Glomerular endothelial cell (primary cell): ENCODE data around the gene TSPAN14. TPM values are rescaled to one million over a fixed set of nuclear protein-coding genes. Genes with fewer than 3 reads are reported as not detected.
"Not testable (repeated sequence)": the region's sequence is repeated elsewhere in the genome, so short reads cannot be mapped to it uniquely, and the experiment has no call there.

Experiments used
- DNase-seq: peaks from one replicate; pipeline ENCODE4 v3.0.0-alpha.2; 2011; ENCODE audit warnings: low read depth, low spot score; ENCODE audit errors: extremely low read depth
- total RNA-seq: library from RNA; depleted of rRNA; stranded (reverse); fragments of >200 nt; gene quantifications from 2 replicates; pipeline ENCODE4 v1.2.3, GENCODE V29; 2015

Gene TSPAN14
- total RNA-seq, 1 donor from 2014 or later, result 202 TPM

DNA sequence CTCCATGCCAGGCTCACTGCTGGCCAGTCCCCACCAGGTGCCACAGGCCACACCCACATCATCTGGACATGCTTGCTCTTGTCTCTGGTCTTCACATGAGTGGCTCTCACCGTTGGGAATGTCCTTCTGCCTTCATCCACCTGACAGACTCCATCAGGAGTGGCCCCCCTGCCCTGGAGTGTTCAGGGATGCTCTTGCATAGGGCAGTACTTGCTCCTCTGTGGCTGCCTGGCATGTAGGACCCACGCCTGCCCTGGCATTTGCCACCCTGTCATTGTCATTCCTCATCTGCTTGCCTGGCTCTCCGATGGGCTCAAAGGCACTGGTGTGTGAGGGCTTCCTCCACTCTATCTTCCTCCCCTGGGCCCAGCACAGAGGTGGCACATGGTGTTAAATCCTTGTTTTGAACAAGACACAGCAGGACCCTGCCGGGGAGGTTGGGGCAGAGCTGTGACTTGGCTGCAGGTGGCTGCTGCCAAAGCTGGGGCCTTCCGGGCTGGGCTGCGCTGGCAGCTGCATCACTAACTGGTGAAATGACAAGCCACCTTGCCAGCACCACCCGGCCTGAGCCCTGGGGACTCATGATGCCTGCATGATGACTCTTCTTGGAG lies 85.4 kb downstream of the TSPAN14 start:
- DNase-seq, result no peak

GRCh38 chr10:80540136-80540535 lies 86.0 kb downstream of the TSPAN14 start:
- no peak for DNase-seq

DNA sequence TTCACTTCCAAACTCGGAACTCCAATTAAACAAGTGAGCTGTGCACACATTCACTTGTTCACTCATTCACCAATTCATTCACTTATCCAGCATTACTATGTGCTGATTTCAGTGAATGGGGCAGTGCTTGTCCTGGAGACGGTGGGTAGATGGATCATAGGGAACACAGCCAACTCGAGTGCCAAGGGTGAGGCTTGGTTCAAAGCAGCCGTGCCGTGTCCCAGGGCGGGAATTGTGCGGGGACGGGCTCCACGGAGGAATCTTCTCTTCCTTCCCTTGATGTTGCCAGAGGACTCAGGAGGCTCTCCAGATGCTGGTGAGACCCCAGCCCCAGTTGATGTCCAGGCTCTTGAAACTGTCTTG lies 86.5 kb downstream of the TSPAN14 start:
- DNase-seq, result no peak

DNA sequence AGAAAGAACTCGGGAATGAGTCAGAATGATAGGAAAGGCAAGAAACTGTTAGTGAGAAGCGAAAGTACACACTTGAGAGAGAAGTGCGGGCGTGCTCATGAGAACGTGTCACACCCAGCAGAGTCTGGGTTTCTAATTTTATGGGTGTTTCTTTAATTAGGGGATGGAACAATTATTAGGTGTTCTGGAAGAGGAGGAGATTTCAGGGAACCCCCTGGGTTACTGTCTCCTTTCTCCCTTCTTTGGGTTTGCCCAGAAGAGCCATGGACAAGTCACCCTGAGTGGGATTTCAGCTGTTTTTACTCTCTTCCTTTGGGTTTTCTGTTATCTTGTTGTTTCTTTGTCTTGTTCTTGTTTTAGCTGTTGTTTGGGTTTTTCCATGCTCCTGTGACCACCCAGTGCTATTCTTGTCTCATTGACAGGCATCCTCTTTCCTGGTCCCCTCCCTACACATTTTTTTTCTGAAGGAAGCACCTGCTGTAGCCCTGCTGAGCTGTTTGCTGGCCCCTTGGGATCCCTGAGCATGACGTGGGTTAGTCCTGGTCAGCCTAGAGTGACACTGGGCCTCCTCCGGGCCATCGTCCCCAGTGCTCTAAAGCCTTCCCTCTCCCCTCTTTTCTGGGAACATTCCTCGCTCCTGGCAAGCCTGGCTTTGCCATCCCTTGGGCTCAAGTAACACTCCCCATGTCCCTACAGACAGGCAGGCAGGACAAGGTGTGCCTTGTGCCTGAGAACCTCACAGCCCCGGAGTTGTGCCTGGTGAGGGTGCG lies 87.1 kb downstream of the TSPAN14 start:
- no peak for DNase-seq

DNA sequence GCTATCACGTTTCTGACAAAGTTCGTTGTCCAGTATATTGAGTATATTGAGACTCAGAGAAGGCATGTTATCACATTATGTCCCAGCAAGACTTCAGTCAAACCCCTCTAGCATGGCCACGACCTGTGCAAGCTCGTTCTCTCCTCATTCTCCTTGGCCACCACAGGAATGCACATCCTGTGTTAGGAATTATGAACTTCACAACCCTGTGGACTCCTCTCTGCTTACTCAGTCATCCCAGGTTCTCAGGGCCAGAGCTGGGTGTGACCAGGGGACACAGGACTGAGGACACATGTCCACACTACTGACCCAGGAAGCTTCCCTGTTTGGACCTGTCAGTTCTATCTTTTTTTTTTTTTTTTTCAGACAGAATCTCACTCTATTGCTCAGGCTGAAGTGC lies 87.9 kb downstream of the TSPAN14 start:
- DNase-seq, result no peak

- no peak for DNase-seq
Observed at GRCh38 chr10:80542652-80543318, 88.7 kb downstream of the TSPAN14 start.

DNA sequence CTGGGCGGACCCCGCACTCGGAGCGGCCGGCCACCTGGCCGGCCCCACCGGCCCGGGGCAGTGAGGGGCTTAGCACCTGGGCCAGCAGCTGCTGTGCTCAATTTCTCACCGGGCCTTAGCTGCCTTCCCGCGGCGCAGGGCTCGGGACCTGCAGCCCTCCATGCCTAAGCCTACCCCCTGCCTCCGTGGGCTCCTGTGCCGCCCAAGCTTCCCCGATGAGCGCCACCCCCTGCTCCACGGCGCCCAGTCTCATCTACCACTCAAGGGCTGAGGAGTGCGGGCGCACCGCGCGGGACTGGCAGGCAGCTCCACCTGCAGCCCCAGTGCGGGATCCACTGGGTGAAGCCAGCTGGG lies 89.2 kb downstream of the TSPAN14 start:
- not testable (repeated sequence) for DNase-seq

DNA sequence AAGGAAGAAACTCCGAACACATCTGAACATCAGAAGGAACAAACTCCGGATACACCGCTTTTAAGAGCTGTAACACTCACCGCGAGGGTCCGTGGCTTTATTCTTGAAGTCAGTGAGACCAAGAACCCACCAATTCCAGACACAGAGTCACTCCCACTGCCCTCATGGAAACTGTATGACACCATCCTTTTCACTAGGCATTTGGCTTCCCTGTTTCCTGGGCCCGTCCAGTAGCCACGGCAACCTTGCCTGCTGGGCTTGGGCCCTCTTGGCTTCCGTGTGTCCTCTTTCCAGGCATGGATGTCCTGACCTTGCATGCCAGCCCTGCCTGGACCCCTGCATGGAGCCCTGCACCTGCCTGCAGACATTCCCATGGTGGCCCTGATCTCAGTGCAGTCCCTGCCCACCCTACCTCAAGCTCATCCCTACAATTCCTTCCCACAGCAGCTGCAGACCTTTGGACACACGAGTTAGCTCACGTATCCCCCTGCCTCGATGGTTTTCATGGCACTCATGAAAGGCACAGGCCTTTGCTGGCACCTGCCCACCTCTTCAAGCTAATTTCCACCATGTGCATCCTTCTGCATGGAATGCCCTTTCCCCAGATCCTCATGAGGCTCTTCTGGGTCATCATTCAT lies 90.3 kb downstream of the TSPAN14 start:
- DNase-seq, result no peak

DNA sequence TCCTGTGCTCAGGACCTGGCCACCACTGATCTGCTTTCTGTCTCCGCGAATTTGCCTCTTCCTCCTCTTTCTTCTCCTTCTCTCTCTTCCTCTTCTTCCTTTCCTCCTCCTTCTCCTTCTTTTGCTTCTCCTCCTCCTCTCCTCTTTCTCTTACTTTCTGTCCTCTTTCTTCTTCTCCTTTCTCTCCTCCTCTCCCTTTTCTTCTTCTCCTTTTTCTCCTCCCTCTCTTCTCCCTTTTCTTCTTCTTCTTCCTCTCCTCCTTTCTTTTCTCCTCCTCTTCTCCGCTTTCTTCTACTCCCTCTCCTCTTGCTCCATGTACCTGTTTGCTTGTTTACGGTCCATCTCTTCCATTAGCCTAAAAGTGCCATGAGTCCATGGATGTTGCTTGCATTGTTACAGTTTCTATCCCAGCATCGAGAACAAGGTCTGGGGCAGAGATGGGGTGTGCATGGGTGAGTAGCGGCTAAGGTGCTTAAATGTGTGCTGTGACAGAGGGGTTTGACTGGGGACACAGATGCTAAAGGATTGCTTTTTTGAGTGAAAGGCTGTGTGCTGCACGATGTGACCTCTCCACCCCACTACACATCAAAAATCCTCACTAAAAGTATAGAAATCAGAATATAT lies 91.3 kb downstream of the TSPAN14 start:
- DNase-seq, result no peak

- no peak for DNase-seq
Observed at GRCh38 chr10:80552151-80552646, 98.1 kb downstream of the TSPAN14 start.

- no peak for DNase-seq
Observed at GRCh38 chr10:80553436-80553835, 99.3 kb downstream of the TSPAN14 start.

DNA sequence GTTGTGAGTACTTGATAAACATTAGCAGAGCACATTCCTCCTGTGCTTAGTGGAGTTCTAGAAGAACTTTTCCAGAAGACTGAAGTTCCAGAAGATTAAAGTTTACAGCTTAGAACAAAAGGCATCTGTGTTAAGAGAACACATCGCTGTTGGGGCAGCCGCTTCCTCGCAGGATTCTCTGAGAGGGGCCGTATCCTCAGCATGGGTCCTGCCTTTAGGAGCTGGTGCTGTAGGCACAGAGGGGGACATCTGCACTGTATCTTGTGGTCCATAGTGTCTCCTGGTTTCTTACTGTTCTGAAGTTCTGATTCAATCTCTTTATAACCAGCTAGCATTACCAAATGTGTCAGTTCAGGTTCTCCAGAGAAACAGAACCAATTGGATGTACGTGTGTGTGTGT lies 99.9 kb downstream of the TSPAN14 start:
- no peak for DNase-seq

- no peak for DNase-seq
Observed at GRCh38 chr10:80555415-80555814, 101.3 kb downstream of the TSPAN14 start.

DNA sequence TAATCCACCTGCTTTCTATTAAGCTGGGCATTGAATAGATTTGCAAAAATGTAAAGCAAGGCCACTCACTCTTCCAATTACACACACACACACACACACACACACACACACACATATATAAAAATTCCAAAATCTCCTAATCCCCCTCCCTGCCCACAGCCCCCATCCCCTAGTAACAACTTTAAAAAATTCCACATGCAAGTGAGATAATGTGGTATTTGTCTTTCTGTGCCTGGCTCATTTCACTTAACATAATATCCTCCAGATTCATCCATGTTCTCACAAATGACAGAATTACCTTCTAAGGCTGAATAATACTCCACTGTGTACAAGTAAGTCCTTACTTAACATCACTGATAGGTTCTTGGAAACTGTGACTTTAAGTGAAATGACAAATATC lies 107.8 kb downstream of the TSPAN14 start:
- no peak for DNase-seq

- DNase-seq, result no peak
Observed at GRCh38 chr10:80567292-80567691, 113.2 kb downstream of the TSPAN14 start.

- DNase-seq, result no peak
Observed at GRCh38 chr10:80569131-80569895, 115.2 kb downstream of the TSPAN14 start.

GRCh38 chr10:80571352-80571751 lies 117.2 kb downstream of the TSPAN14 start:
- no peak for DNase-seq

DNA sequence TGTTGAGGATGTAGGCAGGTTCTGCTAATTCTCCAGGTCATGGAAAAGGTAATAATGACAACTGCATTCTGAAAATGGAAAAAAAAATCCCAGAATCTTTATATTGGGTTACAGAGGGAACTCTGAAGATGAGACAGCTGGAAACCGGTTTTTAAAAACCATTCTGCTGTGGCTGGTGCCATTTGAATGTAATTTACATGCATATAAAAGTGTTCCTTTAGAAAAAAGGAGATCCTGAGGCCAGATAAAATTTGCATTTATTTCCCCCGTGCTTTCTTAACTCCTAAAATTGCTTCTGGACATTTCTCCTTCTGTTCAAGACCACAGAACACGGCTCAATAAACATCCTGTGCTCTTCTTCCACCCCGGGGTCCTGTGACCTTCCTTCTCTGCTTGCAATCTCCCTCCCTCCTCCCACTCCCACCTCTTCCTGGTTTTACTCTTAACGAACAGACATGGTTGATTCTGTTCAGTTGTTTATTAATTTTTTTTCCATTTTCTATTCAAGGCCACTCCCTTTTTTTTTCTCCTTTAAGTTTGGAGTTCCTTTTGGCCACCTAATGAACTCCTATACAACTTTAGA lies 125.2 kb downstream of the TSPAN14 start:
- DNase-seq, result no peak

GRCh38 chr10:80579849-80580637 lies 125.9 kb downstream of the TSPAN14 start:
- DNase-seq, result no peak
